GM23338 (cell line): ENCODE results near the gene ANKRD61. TPM values are rescaled to one million over a fixed set of nuclear protein-coding genes. Genes with fewer than 3 reads are reported as not detected.

ENCODE experiments used
- ATAC-seq: fragments of 200-7000 bp; cut with Tn5 transposase; 3 replicates; pipeline ENCODE4 v1.9.1; 2020
- DNase-seq: peaks from one replicate; pipeline ENCODE4 v3.0.0-alpha.2; 2015; ENCODE audit warnings: low spot score
- H2AFZ ChIP-seq: fragments of 200-600 bp; sonication (generic); 2 replicates; pipeline ENCODE4 v1.8.0; 2016; ENCODE audit warnings: antibody characterized with exemption, mild to moderate bottlenecking, moderate library complexity
- H3F3A ChIP-seq: fragments of 200-600 bp; sonication (generic); replicated peaks from 2 replicates; pipeline ENCODE4 v1.8.0; 2017; ENCODE audit warnings: antibody characterized with exemption, mixed run types, low read depth
- H3K27ac ChIP-seq: fragments of 200-600 bp; sonication (generic); 2 replicates; pipeline ENCODE4 v1.6.1; 2016; ENCODE audit warnings: low read depth
- H3K27me3 ChIP-seq: fragments of 200-600 bp; sonication (generic); 2 replicates; pipeline ENCODE4 v1.8.0; 2016; ENCODE audit warnings: mild to moderate bottlenecking, mixed run types, moderate library complexity; ENCODE audit not compliant: insufficient read depth
- H3K36me3 ChIP-seq: fragments of 200-600 bp; sonication (generic); 2 replicates; pipeline ENCODE4 v1.8.0; 2016; ENCODE audit warnings: mild to moderate bottlenecking; ENCODE audit not compliant: insufficient read depth
- H3K4me1 ChIP-seq: fragments of 200-600 bp; sonication (generic); 2 replicates; pipeline ENCODE4 v1.8.0; 2016; ENCODE audit warnings: mild to moderate bottlenecking, moderate library complexity; ENCODE audit not compliant: insufficient read depth
- H3K4me2 ChIP-seq: fragments of 200-600 bp; sonication (generic); 2 replicates; pipeline ENCODE4 v1.7.1; 2017; ENCODE audit warnings: mixed run types
- H3K4me3 ChIP-seq: fragments of 200-600 bp; sonication (generic); 2 replicates; pipeline ENCODE4 v1.6.1; 2016; ENCODE audit warnings: mixed run types
- H3K79me2 ChIP-seq: fragments of 200-600 bp; sonication (generic); replicated peaks from 2 replicates; pipeline ENCODE4 v1.8.0; 2017; ENCODE audit warnings: mild to moderate bottlenecking; ENCODE audit not compliant: insufficient read depth
- H3K9me2 ChIP-seq: fragments of 200-600 bp; sonication (generic); 2 replicates; pipeline ENCODE4 v1.8.0; 2017; ENCODE audit not compliant: insufficient read depth
- H4K20me1 ChIP-seq: fragments of 200-600 bp; sonication (generic); replicated peaks from 2 replicates; pipeline ENCODE4 v1.8.0; 2017; ENCODE audit warnings: mild to moderate bottlenecking; ENCODE audit not compliant: insufficient read depth
- H3K27ac Mint-ChIP-seq: 2 replicates; pipeline ENCODE4 v1.8.0; 2020; ENCODE audit warnings: inconsistent platforms, mild to moderate bottlenecking, moderate library complexity, mixed read lengths
- H3K27me3 Mint-ChIP-seq: 3 replicates; pipeline ENCODE4 v1.8.0; 2022; ENCODE audit warnings: low read depth, mild to moderate bottlenecking, moderate library complexity, mixed read lengths, inconsistent platforms; ENCODE audit not compliant: insufficient read depth, poor library complexity
- H3K36me3 Mint-ChIP-seq: 3 replicates; pipeline ENCODE4 v1.8.0; 2021; ENCODE audit warnings: low read depth, mild to moderate bottlenecking, inconsistent platforms, moderate library complexity, mixed read lengths
- H3K4me1 Mint-ChIP-seq: 3 replicates; pipeline ENCODE4 v1.8.0; 2020; ENCODE audit warnings: mild to moderate bottlenecking, inconsistent platforms, mixed read lengths
- H3K4me3 Mint-ChIP-seq: 3 replicates; pipeline ENCODE4 v1.8.0; 2021; ENCODE audit warnings: moderate library complexity, mild to moderate bottlenecking, inconsistent platforms, mixed read lengths
- H3K9me3 Mint-ChIP-seq: 3 replicates; pipeline ENCODE4 v1.8.0; 2020; ENCODE audit warnings: moderate library complexity, mild to moderate bottlenecking, inconsistent platforms, mixed read lengths
- CREB1 ChIP-seq: fragments of 250-450 bp; sonication (Bioruptor Pico); IDR thresholded peaks from 2 replicates; pipeline ENCODE4 v1.5.0; 2020; ENCODE audit warnings: low read depth, mild to moderate bottlenecking, moderate library complexity
- EZH2 ChIP-seq: fragments of 200-600 bp; sonication (generic); IDR thresholded peaks from one replicate; pipeline ENCODE4 v1.8.0; 2017; ENCODE audit warnings: antibody characterized with exemption, mild to moderate bottlenecking, low read depth; ENCODE audit not compliant: unreplicated experiment
- EZH2phosphoT487 ChIP-seq: fragments of 200-600 bp; sonication (generic); IDR thresholded peaks from one replicate; pipeline ENCODE4 v1.8.1; 2018; ENCODE audit warnings: antibody characterized with exemption; ENCODE audit not compliant: unreplicated experiment
- JUNB ChIP-seq: IDR thresholded peaks from one replicate; pipeline ENCODE4 v1.6.1; 2016; ENCODE audit warnings: antibody characterized with exemption; ENCODE audit not compliant: unreplicated experiment
- NANOG ChIP-seq: IDR thresholded peaks from 2 replicates; pipeline ENCODE4 v1.6.1; 2016; ENCODE audit warnings: antibody characterized with exemption, borderline replicate concordance
- POLR2AphosphoS5 ChIP-seq: IDR thresholded peaks from 2 replicates; pipeline ENCODE4 v1.6.1; 2016; ENCODE audit warnings: antibody characterized with exemption, low read depth
- STAT1 ChIP-seq: IDR thresholded peaks from one replicate; pipeline ENCODE4 v1.6.1; 2016; ENCODE audit warnings: antibody characterized with exemption; ENCODE audit not compliant: unreplicated experiment
- ZNF114 ChIP-seq: fragments of 250-450 bp; sonication (Bioruptor Pico); IDR thresholded peaks from 2 replicates; pipeline ENCODE4 v1.5.0; 2020; ENCODE audit warnings: mild to moderate bottlenecking, moderate library complexity
- ZNF331 ChIP-seq: fragments of 250-450 bp; sonication (Bioruptor Pico); IDR thresholded peaks from 2 replicates; pipeline ENCODE4 v1.5.0; 2020; ENCODE audit warnings: low read depth, mild to moderate bottlenecking, moderate library complexity
- polyA plus RNA-seq: library from polyadenylated mRNA; unstranded; fragments of >200 nt; fragmentation: Nextera tagmentation; extraction: Ambion mirVana; gene quantifications from 2 replicates; pipeline ENCODE4 v1.2.1, GENCODE V29; 2016
- total RNA-seq: library from RNA; depleted of rRNA; stranded (reverse); fragments of >200 nt; shearing (Covaris generic); gene quantifications from 2 replicates; pipeline ENCODE4 v1.2.3, GENCODE V29; 2014
- TF ChIP-seq, protein P1 (sequence below): IDR thresholded peaks from one replicate; pipeline ENCODE4 v1.6.1; 2018; ENCODE audit warnings: antibody characterized with exemption; ENCODE audit not compliant: unreplicated experiment
- TF ChIP-seq, protein P2 (sequence below): IDR thresholded peaks from 2 replicates; pipeline ENCODE4 v1.6.1; 2016; ENCODE audit warnings: antibody characterized with exemption
- TF ChIP-seq, protein P3 (sequence below): fragments of 250-450 bp; sonication (Bioruptor Pico); IDR thresholded peaks from 2 replicates; pipeline ENCODE4 v1.5.0; 2020; ENCODE audit warnings: mild to moderate bottlenecking, moderate library complexity
- TF ChIP-seq, protein P4 (sequence below), 2 experiments: fragments of 200-600 bp in 1 of 2; sonication (generic) in 1 of 2; conservative IDR thresholded peaks; 2 replicates each; pipeline versions ENCODE4 v1.5.1 to v1.6.1; 2016 to 2017; ENCODE audit warnings: antibody characterized with exemption in 2 of 2, low read depth in 2 of 2, mild to moderate bottlenecking in 2 of 2, moderate library complexity in 1 of 2

The ANKRD61 gene
- total and polyA plus RNA-seq, 2 experiments from 2014 or later = 0.42 to 1.2 TPM

DNA sequence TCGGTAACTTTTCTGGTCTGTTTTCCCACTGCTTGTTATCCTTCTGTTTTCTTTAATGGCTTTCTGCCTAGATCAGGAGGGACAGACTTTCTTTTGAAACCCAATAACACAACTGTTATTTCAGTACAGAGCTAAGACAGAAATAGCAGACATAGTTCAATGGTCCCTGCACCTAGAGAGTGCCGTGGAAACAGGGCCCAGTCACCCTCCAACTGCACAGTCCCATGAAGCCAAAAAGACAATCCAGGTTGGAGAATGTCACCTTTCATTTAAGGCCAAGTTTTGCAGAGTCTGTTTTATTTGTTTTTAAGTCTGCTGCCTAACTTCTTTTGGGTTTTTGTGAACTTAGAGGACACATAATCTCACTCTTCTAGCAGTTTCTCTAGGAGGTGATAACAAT, 19.6 kb upstream of the ANKRD61 start:
- peaks cover 62% of the 10 kb centered on the region for H3K36me3 Mint-ChIP-seq
- Histone ChIP-seq H3K9me2 (no peaks in the 10 kb centered on the region), H3F3A (no peaks in the 10 kb centered on the region), H3K79me2 (peaks cover 76% of the 10 kb centered on the region), H3K36me3 (peaks cover 18% of the 10 kb centered on the region), H3K27me3 (no peaks in the 10 kb centered on the region), H2AFZ (no peak overlapping the region), H3K4me3 (no peak overlapping the region), H4K20me1 (peaks cover 27% of the 10 kb centered on the region), H3K4me1 (peaks cover 11% of the 10 kb centered on the region; the same call in 1 of the 2 replicates), H3K4me2 (no peak overlapping the region), H3K27ac (no peak overlapping the region)
- H3K4me3 Mint-ChIP-seq = peak overlapping the region; percentile 34; the same call in 2 of the 3 replicates
- no peak overlapping the region for H3K27ac Mint-ChIP-seq
- no peaks in the 10 kb centered on the region; the same call in 2 of the 3 replicates for H3K9me3 Mint-ChIP-seq
- no peak for ATAC-seq
- H3K27me3 Mint-ChIP-seq = peaks cover 5% of the 10 kb centered on the region
- TF ChIP-seq, protein P1, sequence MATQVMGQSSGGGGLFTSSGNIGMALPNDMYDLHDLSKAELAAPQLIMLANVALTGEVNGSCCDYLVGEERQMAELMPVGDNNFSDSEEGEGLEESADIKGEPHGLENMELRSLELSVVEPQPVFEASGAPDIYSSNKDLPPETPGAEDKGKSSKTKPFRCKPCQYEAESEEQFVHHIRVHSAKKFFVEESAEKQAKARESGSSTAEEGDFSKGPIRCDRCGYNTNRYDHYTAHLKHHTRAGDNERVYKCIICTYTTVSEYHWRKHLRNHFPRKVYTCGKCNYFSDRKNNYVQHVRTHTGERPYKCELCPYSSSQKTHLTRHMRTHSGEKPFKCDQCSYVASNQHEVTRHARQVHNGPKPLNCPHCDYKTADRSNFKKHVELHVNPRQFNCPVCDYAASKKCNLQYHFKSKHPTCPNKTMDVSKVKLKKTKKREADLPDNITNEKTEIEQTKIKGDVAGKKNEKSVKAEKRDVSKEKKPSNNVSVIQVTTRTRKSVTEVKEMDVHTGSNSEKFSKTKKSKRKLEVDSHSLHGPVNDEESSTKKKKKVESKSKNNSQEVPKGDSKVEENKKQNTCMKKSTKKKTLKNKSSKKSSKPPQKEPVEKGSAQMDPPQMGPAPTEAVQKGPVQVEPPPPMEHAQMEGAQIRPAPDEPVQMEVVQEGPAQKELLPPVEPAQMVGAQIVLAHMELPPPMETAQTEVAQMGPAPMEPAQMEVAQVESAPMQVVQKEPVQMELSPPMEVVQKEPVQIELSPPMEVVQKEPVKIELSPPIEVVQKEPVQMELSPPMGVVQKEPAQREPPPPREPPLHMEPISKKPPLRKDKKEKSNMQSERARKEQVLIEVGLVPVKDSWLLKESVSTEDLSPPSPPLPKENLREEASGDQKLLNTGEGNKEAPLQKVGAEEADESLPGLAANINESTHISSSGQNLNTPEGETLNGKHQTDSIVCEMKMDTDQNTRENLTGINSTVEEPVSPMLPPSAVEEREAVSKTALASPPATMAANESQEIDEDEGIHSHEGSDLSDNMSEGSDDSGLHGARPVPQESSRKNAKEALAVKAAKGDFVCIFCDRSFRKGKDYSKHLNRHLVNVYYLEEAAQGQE = no peak
- TF ChIP-seq EZH2 (no peak), POLR2AphosphoS5 (no peak), JUNB (no peak), CREB1 (CRISPR knock-in tag) (no peak), STAT1 (no peak), ZNF331 (CRISPR knock-in tag) (no peak), EZH2phosphoT487 (no peak), NANOG (no peak), ZNF114 (CRISPR knock-in tag) (no peak)
- TF ChIP-seq, protein P2, sequence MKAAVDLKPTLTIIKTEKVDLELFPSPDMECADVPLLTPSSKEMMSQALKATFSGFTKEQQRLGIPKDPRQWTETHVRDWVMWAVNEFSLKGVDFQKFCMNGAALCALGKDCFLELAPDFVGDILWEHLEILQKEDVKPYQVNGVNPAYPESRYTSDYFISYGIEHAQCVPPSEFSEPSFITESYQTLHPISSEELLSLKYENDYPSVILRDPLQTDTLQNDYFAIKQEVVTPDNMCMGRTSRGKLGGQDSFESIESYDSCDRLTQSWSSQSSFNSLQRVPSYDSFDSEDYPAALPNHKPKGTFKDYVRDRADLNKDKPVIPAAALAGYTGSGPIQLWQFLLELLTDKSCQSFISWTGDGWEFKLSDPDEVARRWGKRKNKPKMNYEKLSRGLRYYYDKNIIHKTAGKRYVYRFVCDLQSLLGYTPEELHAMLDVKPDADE = no peak
- TF ChIP-seq, protein P3, sequence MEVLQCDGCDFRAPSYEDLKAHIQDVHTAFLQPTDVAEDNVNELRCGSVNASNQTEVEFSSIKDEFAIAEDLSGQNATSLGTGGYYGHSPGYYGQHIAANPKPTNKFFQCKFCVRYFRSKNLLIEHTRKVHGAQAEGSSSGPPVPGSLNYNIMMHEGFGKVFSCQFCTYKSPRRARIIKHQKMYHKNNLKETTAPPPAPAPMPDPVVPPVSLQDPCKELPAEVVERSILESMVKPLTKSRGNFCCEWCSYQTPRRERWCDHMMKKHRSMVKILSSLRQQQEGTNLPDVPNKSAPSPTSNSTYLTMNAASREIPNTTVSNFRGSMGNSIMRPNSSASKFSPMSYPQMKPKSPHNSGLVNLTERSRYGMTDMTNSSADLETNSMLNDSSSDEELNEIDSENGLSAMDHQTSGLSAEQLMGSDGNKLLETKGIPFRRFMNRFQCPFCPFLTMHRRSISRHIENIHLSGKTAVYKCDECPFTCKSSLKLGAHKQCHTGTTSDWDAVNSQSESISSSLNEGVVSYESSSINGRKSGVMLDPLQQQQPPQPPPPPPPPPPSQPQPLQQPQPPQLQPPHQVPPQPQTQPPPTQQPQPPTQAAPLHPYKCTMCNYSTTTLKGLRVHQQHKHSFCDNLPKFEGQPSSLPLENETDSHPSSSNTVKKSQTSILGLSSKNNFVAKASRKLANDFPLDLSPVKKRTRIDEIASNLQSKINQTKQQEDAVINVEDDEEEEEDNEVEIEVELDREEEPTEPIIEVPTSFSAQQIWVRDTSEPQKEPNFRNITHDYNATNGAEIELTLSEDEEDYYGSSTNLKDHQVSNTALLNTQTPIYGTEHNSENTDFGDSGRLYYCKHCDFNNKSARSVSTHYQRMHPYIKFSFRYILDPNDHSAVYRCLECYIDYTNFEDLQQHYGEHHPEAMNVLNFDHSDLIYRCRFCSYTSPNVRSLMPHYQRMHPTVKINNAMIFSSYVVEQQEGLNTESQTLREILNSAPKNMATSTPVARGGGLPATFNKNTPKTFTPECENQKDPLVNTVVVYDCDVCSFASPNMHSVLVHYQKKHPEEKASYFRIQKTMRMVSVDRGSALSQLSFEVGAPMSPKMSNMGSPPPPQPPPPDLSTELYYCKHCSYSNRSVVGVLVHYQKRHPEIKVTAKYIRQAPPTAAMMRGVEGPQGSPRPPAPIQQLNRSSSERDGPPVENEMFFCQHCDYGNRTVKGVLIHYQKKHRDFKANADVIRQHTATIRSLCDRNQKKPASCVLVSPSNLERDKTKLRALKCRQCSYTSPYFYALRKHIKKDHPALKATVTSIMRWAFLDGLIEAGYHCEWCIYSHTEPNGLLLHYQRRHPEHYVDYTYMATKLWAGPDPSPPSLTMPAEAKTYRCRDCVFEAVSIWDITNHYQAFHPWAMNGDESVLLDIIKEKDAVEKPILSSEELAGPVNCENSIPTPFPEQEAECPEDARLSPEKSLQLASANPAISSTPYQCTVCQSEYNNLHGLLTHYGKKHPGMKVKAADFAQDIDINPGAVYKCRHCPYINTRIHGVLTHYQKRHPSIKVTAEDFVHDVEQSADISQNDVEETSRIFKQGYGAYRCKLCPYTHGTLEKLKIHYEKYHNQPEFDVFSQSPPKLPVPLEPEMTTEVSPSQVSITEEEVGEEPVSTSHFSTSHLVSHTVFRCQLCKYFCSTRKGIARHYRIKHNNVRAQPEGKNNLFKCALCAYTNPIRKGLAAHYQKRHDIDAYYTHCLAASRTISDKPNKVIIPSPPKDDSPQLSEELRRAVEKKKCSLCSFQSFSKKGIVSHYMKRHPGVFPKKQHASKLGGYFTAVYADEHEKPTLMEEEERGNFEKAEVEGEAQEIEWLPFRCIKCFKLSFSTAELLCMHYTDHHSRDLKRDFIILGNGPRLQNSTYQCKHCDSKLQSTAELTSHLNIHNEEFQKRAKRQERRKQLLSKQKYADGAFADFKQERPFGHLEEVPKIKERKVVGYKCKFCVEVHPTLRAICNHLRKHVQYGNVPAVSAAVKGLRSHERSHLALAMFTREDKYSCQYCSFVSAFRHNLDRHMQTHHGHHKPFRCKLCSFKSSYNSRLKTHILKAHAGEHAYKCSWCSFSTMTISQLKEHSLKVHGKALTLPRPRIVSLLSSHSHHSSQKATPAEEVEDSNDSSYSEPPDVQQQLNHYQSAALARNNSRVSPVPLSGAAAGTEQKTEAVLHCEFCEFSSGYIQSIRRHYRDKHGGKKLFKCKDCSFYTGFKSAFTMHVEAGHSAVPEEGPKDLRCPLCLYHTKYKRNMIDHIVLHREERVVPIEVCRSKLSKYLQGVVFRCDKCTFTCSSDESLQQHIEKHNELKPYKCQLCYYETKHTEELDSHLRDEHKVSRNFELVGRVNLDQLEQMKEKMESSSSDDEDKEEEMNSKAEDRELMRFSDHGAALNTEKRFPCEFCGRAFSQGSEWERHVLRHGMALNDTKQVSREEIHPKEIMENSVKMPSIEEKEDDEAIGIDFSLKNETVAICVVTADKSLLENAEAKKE (CRISPR knock-in tag) = no peak
- TF ChIP-seq, protein P4, sequence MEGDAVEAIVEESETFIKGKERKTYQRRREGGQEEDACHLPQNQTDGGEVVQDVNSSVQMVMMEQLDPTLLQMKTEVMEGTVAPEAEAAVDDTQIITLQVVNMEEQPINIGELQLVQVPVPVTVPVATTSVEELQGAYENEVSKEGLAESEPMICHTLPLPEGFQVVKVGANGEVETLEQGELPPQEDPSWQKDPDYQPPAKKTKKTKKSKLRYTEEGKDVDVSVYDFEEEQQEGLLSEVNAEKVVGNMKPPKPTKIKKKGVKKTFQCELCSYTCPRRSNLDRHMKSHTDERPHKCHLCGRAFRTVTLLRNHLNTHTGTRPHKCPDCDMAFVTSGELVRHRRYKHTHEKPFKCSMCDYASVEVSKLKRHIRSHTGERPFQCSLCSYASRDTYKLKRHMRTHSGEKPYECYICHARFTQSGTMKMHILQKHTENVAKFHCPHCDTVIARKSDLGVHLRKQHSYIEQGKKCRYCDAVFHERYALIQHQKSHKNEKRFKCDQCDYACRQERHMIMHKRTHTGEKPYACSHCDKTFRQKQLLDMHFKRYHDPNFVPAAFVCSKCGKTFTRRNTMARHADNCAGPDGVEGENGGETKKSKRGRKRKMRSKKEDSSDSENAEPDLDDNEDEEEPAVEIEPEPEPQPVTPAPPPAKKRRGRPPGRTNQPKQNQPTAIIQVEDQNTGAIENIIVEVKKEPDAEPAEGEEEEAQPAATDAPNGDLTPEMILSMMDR (conservative IDR thresholded peaks at IDR 0.05; ENCODE audit: low read depth in 2 of 2) = no peak
- DNase-seq = no peak
- H3K4me1 Mint-ChIP-seq = peaks cover 18% of the 10 kb centered on the region
